Natural killer cell (primary cell): ENCODE measurements around the gene SLC35G3. TPM values are rescaled to one million over a fixed set of nuclear protein-coding genes. Genes with fewer than 3 reads are reported as not detected.
A peak's percentile ranks its signal among the peaks of the same experiment; 100 is the strongest.

ENCODE experiments used
- ATAC-seq, 3 donors: fragments of 150-1000 bp in 2 of 3; fragments of 200-7000 bp in 1 of 3; cut with Tn5 transposase; 1 replicate in 1 of 3; 2 replicates in 2 of 3; pipeline ENCODE4 v1.10.0; 2021; ENCODE audit warnings: mild to moderate bottlenecking in 2 of 3, moderate library complexity in 2 of 3
- DNase-seq, 2 donors: peaks; one replicate each; pipeline versions ENCODE4 v3.0.0 to v3.0.0-alpha.2; 2013 to 2021; ENCODE audit warnings: mixed read lengths in 1 of 2
- H3K27ac ChIP-seq: one replicate; pipeline ENCODE4 v1.5.1; 2013; ENCODE audit warnings: mild to moderate bottlenecking, low read length
- H3K27me3 ChIP-seq: one replicate; pipeline ENCODE4 v1.6.1; 2013; ENCODE audit warnings: low read length; ENCODE audit not compliant: control insufficient read depth, insufficient read depth
- H3K36me3 ChIP-seq: one replicate; pipeline ENCODE4 v1.6.1; 2013; ENCODE audit warnings: low read length; ENCODE audit not compliant: control insufficient read depth, insufficient read depth
- H3K4me1 ChIP-seq: one replicate; pipeline ENCODE4 v1.6.1; 2013; ENCODE audit warnings: low read length; ENCODE audit not compliant: control insufficient read depth, insufficient read depth
- H3K4me3 ChIP-seq: one replicate; pipeline ENCODE4 v1.5.1; 2013; ENCODE audit warnings: low read length
- H3K9me3 ChIP-seq: one replicate; pipeline ENCODE4 v1.6.1; 2013; ENCODE audit warnings: low read length; ENCODE audit not compliant: control insufficient read depth, insufficient read depth
- H3K27ac Mint-ChIP-seq, 2 donors: one replicate each; pipeline ENCODE4 v1.8.0; 2022; ENCODE audit warnings: mild to moderate bottlenecking in 2 of 2, mixed read lengths in 2 of 2, moderate library complexity in 1 of 2
- H3K27me3 Mint-ChIP-seq, 2 donors: one replicate each; pipeline ENCODE4 v1.8.0; 2022; ENCODE audit warnings: low read depth in 2 of 2, mixed read lengths in 2 of 2
- H3K36me3 Mint-ChIP-seq: one replicate; pipeline ENCODE4 v1.8.0; 2022; ENCODE audit warnings: mixed read lengths
- H3K4me1 Mint-ChIP-seq, 2 donors: one replicate each; pipeline ENCODE4 v1.8.0; 2022; ENCODE audit warnings: mixed read lengths in 2 of 2
- H3K4me3 Mint-ChIP-seq: one replicate; pipeline ENCODE4 v1.8.0; 2022; ENCODE audit warnings: mild to moderate bottlenecking, moderate library complexity, mixed read lengths
- H3K9me3 Mint-ChIP-seq, 2 donors: one replicate each; pipeline ENCODE4 v1.8.0; 2022; ENCODE audit warnings: mixed read lengths in 2 of 2
- CTCF ChIP-seq: fragments of 200-600 bp; IDR thresholded peaks from one replicate; pipeline ENCODE4 v1.8.0; 2022; ENCODE audit warnings: antibody characterized with exemption
- WGBS: methylation state at CpG from one replicate; pipeline ENCODE4 v1.1.7; 2013; ENCODE audit warnings: missing lambda C conversion rate; ENCODE audit not compliant: insufficient coverage; 5-methylcytosine and 5-hydroxymethylcytosine counted together
- intact Hi-C: fragments of 100-400 bp; cut with micrococcal nuclease; formaldehyde crosslinking; loops from one replicate; pipeline ENCODE4 v1.14.2; 2022
- total RNA-seq, 4 donors: library from RNA; stranded (reverse); fragments of 120-200 nt in 1 of 4; gene quantifications; one replicate each; pipeline versions ENCODE4 v1.2.3 to v1.2.4, GENCODE V29; 2013 to 2022

Gene SLC35G3
- total RNA-seq, 3 donors from 2014 or later (not counting 1 experiment from before 2014, with no cell fraction given) = not detected

GRCh38 chr17:35160354-35161201 is 33.6 kb downstream of the SLC35G3 start:
- H3K36me3 Mint-ChIP-seq = no peaks in the 10 kb centered on the region
- H3K9me3 ChIP-seq = no peaks in the 10 kb centered on the region
- DNase-seq (peak; percentile 34 to 77), ATAC-seq (peak; percentile 69 to 80 (median 77))
- WGBS = 43% methylated on average over 11 of the region's 13 CpGs
- peak overlapping the region; percentile 85 for H3K27ac ChIP-seq
- peaks cover 37 to 43% of the 10 kb centered on the region in 2 donors for H3K4me1 Mint-ChIP-seq
- no peaks in the 10 kb centered on the region for H3K9me3 Mint-ChIP-seq
- peaks cover 40% of the 10 kb centered on the region for H3K4me1 ChIP-seq
- intact Hi-C loops = loop anchor here (1.0 to 5.0 kb wide), 4 partner anchors 54 to 287 kb away; partner anchors contain the start of genes SLFN12 and SLFN13
- no peaks in the 10 kb centered on the region for H3K27me3 Mint-ChIP-seq
- TF ChIP-seq CTCF = no peak
- peak overlapping the region; percentile 84 to 87 for H3K27ac Mint-ChIP-seq
- peak overlapping the region; percentile 79 for H3K4me3 Mint-ChIP-seq
- H3K36me3 ChIP-seq = no peaks in the 10 kb centered on the region
- H3K4me3 ChIP-seq = peak overlapping the region; percentile 14
- H3K27me3 ChIP-seq = no peaks in the 10 kb centered on the region

- Mint-ChIP-seq H3K4me1 (peaks cover 37 to 43% of the 10 kb centered on the region in 2 donors), H3K36me3 (no peaks in the 10 kb centered on the region), H3K4me3 (peak overlapping the region; percentile 79), H3K27me3 (no peaks in the 10 kb centered on the region), H3K27ac (peak overlapping the region; percentile 84 to 87), H3K9me3 (no peaks in the 10 kb centered on the region)
- Histone ChIP-seq H3K9me3 (no peaks in the 10 kb centered on the region), H3K27ac (peak overlapping the region; percentile 85), H3K4me1 (peaks cover 36% of the 10 kb centered on the region), H3K36me3 (no peaks in the 10 kb centered on the region), H3K27me3 (no peaks in the 10 kb centered on the region), H3K4me3 (no peak overlapping the region)
- WGBS = 63% methylated on average over 2 of the region's 2 CpGs
- TF ChIP-seq CTCF = no peak
- intact Hi-C loops = loop anchor here (5.0 kb wide), 2 partner anchors 272 to 287 kb away; partner anchors contain the start of genes SLFN12 and SLFN13
- ATAC-seq (no peak), DNase-seq (no peak)
Observed at GRCh38 chr17:35159940-35160339, 34.3 kb downstream of the SLC35G3 start.

GRCh38 chr17:35155246-35155645 is 38.9 kb downstream of the SLC35G3 start:
- H3K9me3 ChIP-seq = no peaks in the 10 kb centered on the region
- Mint-ChIP-seq H3K4me1 (peaks cover 11% of the 10 kb centered on the region in 2 donors), H3K4me3 (no peak overlapping the region), H3K9me3 (no peaks in the 10 kb centered on the region), H3K27me3 (no peaks in the 10 kb centered on the region), H3K27ac (no peak overlapping the region), H3K36me3 (no peaks in the 10 kb centered on the region)
- WGBS = 93% methylated on average over 7 of the region's 7 CpGs
- ATAC-seq (no peak), DNase-seq (no peak)
- no peak overlapping the region for H3K27ac ChIP-seq
- H3K27me3 ChIP-seq = no peaks in the 10 kb centered on the region
- intact Hi-C loops = no loop called here
- H3K36me3 ChIP-seq = no peaks in the 10 kb centered on the region
- no peak for TF ChIP-seq CTCF
- no peak overlapping the region for H3K4me3 ChIP-seq
- peaks cover 12% of the 10 kb centered on the region for H3K4me1 ChIP-seq
